GM12872 (cell line): Measurements from ENCODE around the gene ATG7.

ENCODE experiments used
- CTCF ChIP-seq: IDR thresholded peaks from 3 replicates; pipeline ENCODE4 v1.5.1; 2011; ENCODE audit warnings: low read depth, mild to moderate bottlenecking, low read length, moderate library complexity; ENCODE audit not compliant: insufficient read depth

The ATG7 gene

DNA sequence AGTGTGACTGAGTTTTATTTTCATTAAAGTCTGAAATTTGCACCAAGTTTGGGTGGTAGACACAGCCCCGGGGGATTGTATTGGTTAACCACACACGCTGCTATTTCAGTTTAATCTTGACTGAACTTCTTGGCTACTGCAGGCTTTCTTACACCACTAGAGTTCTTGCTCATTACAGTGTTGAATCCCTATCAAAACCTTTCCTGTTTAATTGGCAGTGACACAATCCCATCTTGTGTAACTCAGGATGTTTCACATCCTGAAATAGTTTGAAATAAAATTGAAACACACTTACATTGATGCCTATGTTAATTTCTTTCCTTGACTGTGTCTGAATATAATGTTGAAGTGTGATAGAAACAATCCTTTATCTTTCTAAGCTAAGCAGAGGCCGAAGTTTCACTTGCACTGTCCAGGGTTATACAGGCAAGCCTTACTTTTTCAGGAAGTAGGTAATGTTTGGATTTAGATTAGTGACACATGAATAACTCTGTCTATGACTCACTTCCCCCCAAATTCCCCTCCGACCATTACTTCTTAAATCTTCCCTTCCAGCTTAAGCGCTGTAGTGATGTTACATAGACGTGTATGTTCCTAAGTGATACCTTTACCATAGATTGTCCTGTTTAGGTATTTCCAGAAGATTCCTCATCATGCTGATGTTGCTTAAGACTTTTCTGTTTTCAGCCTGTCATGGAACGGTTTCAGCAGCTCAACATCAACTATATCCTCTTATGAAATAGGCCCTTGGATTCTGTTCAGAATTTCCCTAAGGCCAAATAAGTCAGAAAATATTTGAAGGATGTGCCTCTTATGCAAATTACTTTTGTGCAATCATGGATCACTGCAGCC is 16.8 kb downstream of the ATG7 start:
- TF ChIP-seq CTCF: no peak

DNA sequence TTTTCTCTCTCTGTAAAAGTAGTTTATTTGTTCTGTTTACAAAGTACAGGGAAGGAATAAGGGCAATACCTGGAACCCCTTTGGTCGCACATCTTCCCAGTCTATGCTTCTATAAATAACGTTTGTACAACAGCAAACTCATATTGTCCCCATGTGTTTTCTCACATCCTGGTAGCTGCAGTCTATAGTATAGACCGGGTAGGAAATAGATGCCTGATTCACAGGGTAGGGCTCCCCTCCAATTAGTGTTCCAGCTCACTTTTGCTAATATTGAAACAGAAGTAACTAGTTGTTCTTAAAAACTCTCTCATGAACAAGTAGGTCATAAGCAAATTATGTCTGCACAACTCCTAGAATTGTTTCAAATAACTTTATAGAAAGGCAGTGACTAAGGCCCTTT is 17.7 kb downstream of the ATG7 start:
- TF ChIP-seq CTCF: no peak

GRCh38 chr3:11290743-11291680 is 18.8 kb downstream of the ATG7 start:
- TF ChIP-seq CTCF: no peak

- no peak for TF ChIP-seq CTCF
Observed at GRCh38 chr3:11291808-11292207, 19.6 kb downstream of the ATG7 start.

GRCh38 chr3:11297126-11297525 is 24.9 kb downstream of the ATG7 start:
- TF ChIP-seq CTCF: no peak

GRCh38 chr3:11300970-11301369 is 28.8 kb downstream of the ATG7 start:
- no peak for TF ChIP-seq CTCF

GRCh38 chr3:11302444-11302843 is 30.2 kb downstream of the ATG7 start:
- no peak for TF ChIP-seq CTCF
